GOT3 (cell line): ENCODE data around the gene GALNS.
A peak's percentile ranks its signal among the peaks of the same experiment; 100 is the strongest.
"Not testable (repeated sequence)": the region's sequence is repeated elsewhere in the genome, so short reads cannot be mapped to it uniquely, and the experiment has no call there.

Source experiments
- DNase-seq: peaks from one replicate; lab custom pipeline; 2025; ENCODE audit warnings: mixed read lengths; lab: John Stamatoyannopoulos, UW

GALNS gene

DNA sequence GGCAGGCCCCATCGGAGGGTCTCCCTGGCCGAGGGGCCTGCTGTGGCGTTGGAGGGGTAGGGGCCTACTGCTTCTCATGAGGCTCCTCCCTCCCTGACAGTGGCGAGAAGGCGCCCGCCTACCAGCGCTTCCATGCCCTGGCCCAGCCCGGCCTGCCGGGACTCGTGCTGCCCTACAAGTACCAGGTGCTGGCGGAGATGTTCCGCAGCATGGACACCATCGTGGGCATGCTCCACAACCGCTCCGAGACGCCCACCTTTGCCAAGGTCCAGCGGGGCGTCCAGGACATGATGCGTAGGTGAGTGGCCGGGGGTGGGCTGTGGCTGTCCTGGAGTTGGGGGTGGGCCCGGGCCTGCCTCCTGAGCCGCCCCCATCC is 51.4 kb downstream of the GALNS start:
- DNase-seq: no peak

- DNase-seq: no peak
Observed at GRCh38 chr16:88804552-88805339, 52.0 kb downstream of the GALNS start.

DNA sequence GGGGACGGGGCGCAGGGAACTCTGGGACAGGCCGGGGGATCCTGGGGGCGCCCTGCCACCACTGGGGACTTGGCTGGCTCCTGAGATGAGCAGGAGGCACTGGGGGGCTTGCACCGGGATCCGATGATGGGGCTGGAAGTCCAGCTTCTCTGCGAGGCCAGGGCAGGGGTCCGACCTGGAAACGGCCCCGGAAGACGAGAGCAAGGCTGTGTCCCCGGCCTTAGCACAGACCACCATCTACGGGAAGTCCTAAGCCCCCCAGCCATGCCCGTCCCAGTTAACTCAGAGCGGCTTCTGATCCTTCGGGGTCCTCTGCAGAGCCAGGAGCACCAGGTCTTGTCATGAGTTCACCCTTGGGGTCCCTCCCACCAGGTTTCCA is 52.6 kb downstream of the GALNS start:
- DNase-seq: no peak

GRCh38 chr16:88803264-88803987 is 53.3 kb downstream of the GALNS start, which contains the start of gene CDT1:
Gene CDT1 (plus strand): TSS chr16:88803789. CDS start chr16:88803832, 43 bp downstream.
- peak; percentile 50 for DNase-seq

DNA sequence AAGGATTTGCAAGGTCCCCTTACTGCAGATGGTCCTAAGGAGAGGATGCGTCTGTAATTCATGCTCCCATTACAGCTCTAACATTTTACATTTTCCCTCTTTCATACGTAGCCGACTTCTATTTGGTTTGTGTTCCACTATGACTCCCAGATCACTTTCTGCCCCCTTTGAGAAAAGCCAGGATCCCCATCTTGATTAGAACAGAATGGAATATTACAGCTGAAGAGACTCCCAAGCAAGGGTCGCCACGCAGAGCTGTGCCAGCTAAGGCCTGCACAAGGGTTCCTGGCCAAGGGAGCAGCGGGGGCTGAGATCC is 56.5 kb downstream of the GALNS start:
- no peak for DNase-seq

DNA sequence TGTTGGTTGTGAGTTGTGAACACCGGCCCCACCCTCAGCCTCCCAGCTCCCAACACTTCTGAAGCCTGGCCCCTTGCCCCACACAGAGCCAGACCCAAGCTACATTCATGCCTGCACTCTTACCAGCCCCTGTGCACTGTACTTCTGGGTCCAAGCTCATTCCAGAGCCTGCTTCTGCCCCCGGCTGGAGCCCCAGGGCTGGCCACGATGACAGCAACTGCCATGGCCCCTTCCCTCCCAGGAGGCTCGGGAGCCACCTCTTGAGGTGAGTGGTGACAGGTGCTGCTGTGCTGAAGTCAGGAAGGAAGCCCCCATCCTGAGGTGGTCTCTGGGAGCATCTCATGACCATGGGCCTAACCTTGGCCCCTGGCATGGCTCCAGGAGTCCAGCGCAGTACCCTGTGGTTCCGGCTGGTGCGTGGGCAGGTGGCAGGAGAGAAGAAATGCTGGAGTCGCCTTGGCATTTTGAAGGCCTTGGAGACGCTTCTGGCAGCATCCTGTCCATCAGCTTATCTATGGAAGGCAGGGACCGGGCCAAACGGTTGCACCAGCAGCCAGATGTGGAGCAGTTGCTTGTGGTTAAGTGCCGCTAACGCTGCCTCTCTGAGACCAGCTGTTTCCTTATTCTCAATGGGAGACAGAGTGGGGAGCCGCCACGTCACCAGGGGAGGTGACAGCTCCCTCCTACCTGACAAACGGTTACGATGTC is 57.0 kb downstream of the GALNS start:
- DNase-seq: no peak

- DNase-seq: no peak
Observed at GRCh38 chr16:88798772-88799455, 57.8 kb downstream of the GALNS start.

DNA sequence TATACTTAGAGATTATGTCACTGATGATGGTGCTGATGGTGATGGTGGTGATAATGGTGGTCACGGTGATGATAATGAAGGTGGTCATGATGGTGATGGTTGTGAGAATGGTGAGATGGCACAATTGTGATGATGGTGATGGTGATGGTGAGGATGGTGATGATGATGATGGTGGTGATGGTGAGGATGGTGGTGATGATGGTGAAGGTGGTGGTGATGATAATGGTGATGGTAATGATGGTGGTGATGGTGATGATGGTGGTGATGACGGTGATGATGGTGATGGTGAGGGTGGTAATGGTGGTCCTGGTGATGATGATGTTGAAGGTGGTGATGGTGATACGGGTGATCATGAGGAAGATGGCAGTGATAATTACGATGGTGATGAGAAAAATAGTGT is 58.7 kb downstream of the GALNS start:
- no peak for DNase-seq

DNA sequence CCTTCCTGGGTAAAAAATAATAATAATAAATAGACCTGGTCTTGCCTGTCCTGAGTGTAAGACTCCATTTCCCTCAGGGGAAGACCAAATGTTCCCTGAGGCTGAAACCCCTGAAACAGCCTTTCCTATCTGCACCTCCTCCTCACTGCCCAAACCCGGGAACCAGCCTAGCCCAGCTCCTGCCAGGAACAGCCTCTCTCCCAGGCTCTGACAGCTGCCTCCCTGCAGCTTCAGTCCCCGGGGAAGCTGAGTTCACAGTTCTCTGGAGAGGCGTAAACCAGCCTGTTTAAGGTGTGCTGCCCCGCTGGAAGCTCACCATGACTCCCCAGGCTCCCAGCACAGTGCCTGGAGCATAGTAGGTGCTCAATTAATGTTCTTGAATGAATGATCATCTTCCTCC is 60.5 kb downstream of the GALNS start:
- no peak for DNase-seq

DNA sequence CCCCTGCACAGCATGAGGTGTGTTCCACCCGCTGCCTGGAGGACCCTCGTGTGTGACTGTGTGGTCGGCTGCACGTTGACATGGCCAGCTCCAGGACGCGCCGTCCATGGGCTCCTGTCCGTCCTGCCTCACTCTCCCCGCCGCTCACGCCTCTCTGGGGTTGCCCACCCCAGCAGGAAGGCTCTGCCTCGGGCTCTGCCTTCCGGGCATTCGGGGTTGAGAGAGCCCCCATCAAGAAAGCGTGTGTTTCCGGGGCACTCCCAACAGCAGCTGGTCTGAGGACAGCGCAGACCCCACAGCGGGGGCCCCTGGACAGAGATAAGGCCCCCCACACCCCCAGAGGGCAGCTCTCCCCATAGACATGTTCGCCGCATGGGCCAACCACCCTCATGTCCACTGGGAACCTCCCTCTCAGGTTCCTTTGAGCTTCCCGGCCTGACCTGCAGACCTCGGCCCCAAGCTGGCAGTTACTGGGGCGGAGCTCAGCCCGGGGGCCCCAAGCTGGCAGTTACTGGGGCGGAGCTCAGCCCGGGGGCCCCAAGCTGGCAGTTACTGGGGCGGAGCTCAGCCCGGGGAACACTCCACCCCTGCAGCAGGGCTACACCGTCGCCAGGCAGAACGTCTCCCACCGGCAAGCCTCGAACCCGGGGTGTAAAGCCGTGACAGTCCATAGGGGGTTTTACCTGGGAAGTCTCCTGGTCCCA is 63.3 kb downstream of the GALNS start:
- DNase-seq: no peak

DNA sequence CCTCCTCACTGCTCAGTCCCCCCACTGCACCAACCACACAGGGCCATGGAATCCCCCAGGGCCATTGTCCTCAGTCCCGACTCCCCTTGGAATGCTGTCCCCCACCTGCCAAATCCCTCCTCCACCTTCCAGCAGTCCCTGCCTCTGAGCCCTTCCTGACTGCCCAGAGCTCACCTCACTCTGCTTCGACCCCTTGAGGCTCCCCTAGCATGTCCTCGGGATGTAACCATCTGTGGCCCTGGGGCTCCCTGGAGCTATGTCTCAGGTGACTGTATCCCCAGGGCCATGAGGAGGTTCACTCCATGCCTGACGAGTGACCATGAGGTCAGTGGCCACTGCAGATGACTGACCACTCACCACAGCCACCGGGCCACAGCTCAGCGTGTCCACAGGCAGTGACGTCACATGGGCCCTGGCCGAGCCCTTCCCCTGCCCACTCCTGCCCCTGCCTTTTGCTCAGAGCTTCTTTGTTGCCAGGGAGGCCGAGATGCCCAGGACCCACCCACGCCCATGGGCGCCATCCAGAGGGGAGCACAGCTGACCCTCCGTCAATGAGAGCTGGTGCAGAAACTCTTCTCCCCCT is 64.0 kb downstream of the GALNS start:
- no peak for DNase-seq

GRCh38 chr16:88792078-88792550 is 64.6 kb downstream of the GALNS start:
- DNase-seq: no peak

GRCh38 chr16:88790312-88791211 is 66.2 kb downstream of the GALNS start:
- no peak for DNase-seq

DNA sequence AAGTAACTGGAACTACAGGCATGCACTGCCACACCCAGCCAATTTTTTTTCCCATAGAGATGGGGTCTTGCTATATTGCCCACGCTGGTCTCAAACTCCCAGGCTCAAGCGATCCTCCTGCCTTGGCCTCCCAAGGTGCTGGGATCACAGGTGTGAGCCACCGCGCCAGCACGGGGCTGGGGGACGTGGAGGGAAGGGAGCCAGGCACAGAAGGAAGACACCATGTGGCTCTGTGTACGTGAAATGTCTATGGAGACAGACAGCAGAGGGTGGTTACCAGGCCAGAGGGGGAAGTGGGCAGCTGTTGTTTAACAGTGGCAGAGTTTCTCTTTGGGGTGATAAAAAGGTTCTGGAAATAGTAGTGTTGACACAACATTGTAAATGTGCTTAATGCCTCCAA is 67.2 kb downstream of the GALNS start:
- DNase-seq: no peak

DNA sequence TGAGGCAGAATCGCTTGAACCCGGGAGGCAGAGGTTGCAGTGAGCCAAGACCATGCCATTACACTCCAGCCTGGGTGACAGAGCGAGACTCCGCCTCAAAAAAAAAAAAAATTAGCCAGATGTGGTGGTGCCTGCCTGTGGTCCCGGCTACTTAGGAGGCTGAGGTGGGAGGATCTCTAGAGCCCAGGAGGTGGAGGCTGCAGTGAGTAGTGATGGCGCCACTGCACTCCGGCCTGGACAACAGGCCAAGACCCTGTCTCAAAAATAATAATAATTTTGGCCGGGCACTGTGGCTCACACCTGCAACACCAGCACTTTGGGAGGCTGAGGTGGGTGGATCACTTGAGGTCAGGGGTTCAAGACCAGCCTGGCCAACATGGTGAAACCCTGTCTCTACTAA is 68.0 kb downstream of the GALNS start:
- DNase-seq: not testable (repeated sequence)

DNA sequence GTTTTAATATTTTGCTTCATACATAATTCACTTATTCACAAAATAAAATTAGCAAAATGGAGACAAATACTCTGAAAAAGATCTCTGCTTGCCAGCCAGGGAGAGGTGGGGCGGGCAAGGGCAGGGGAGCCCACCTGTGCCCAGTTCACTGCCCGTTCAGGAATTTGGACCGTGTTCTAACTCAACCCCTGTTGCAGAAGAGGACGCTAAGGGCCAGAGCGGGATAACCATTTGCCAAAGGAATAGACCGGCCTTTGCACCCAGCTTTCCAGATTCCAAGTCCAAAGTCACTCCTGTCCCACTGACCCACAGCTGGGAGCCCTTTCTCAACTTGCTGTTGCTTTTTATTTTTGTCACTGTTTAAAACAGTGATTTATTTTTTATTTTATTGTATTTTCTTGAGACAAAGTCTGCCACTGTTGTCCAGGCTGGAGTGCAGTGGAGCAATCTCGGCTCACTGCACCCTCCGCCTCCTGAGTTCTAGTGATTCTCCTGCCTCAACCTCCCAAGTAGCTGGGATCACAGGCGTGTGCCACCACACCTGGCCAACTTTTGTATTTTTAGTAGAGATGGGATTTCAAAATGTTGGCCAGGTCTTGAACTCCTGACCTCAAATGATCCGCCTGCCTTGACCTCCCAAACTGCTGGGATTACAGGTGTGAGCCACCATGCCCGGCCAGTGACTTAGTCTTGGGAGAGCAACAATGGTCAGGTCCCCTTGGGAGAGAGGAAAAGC is 69.0 kb downstream of the GALNS start:
- no peak for DNase-seq

GRCh38 chr16:88785106-88785924 is 71.4 kb downstream of the GALNS start, which contains the start of gene PIEZO1:
Gene PIEZO1 (minus strand): TSS chr16:88785220. CDS start chr16:88784964, 256 bp downstream.
- DNase-seq: peak; percentile 17

DNA sequence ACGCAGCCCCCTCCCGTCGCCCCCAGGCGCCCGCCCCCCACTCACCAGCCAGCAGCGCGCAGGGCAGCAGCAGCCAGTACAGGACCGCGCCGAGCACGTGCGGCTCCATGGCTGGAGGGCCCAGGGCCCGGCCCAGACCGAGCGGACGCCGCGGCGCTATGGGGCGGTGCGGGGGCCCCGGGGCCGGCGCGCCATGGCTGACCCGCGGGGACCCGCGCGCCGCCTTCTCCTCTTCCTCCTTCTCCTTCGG is 72.0 kb downstream of the GALNS start:
- DNase-seq: no peak
